Glomerular visceral epithelial cell (primary cell): Measurements from ENCODE around the gene XCL1.
"Not testable (repeated sequence)": the region's sequence is repeated elsewhere in the genome, so short reads cannot be mapped to it uniquely, and the experiment has no call there.

Experiments used
- DNase-seq: peaks from one replicate; pipeline ENCODE4 v3.0.0-alpha.2; 2016; ENCODE audit errors: extremely low spot score

XCL1 gene, protein sequence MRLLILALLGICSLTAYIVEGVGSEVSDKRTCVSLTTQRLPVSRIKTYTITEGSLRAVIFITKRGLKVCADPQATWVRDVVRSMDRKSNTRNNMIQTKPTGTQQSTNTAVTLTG

DNA sequence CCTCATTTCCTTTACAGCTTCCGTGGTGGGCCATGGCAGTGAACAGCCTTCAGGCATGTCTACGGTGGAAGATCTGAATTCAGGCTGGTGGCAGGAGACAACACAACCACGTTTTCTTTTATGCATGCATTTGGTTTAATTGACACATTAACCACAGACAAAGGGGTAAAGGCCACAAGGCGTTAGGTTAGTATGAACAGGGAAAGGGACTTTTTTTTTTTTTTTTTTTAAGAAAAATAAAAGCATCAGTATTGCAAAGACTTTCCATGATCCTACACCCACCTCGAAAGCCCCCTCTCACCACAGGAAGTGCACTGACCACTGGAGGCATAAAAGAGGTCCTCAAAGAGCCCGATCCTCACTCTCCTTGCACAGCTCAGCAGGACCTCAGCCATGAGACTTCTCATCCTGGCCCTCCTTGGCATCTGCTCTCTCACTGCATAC lies at the start of gene XCL1:
Gene XCL1 (plus strand): TSS at position 361 of the 444 bp plus-strand sequence. CDS start 33 bp downstream, at position 394.
- DNase-seq: not testable (repeated sequence)

GRCh38 chr1:168529518-168529917 lies 46.9 kb upstream of the XCL1 start:
- DNase-seq: no peak

- DNase-seq: peak; percentile 83
Observed at GRCh38 chr1:168531615-168532345, 44.6 kb upstream of the XCL1 start.

- no peak for DNase-seq
Observed at GRCh38 chr1:168535536-168535935, 40.9 kb upstream of the XCL1 start.

GRCh38 chr1:168540798-168541197 lies 35.6 kb upstream of the XCL1 start:
- not testable (repeated sequence) for DNase-seq

GRCh38 chr1:168542978-168543377 lies 33.4 kb upstream of the XCL1 start:
- not testable (repeated sequence) for DNase-seq

GRCh38 chr1:168543840-168544498 lies 32.4 kb upstream of the XCL1 start, which contains the start of gene XCL2:
TSS of gene XCL2 (minus strand) at chr1:168543997. CDS start at chr1:168543964, 33 bp downstream.
- DNase-seq: not testable (repeated sequence)

GRCh38 chr1:168545678-168546552 lies 30.5 kb upstream of the XCL1 start:
- peak; percentile 14 for DNase-seq

DNA sequence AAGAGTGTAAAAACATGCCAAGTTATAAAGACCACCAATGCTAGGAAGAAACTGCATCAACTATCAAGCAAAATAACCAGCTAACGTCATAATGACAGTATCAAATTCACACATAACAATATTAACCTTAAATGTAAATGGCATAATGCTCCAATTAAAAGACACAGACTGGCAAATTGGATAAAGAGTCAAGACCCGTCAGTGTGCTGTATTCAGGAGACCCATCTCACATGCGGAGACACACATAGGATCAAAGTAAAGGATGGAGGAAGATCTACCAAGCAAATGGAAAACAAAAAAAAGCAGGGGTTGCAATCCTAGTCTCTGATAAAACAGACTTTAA lies 29.9 kb upstream of the XCL1 start:
- DNase-seq: not testable (repeated sequence)

GRCh38 chr1:168550971-168551370 lies 25.4 kb upstream of the XCL1 start:
- DNase-seq: no peak

GRCh38 chr1:168551688-168552087 lies 24.7 kb upstream of the XCL1 start:
- no peak for DNase-seq

DNA sequence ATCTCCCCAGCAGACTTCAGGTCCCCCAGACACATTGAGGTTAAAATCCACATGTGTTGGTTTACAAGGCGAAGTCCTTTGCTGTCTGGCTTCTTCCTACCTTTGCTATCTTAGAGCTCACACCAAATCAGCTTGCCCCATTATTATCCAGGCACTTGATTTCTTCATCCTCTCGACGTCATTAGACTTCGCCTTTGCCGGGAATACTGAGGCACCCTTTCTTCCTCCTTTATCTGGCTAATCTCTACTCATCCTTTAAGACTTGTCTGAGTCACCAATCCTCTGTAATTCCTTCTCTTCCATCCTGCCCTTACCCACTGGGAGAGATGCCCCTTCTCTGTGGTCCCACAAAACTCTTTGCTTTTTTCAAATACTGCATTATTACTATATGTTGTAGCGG lies 23.4 kb upstream of the XCL1 start:
- DNase-seq: no peak

DNA sequence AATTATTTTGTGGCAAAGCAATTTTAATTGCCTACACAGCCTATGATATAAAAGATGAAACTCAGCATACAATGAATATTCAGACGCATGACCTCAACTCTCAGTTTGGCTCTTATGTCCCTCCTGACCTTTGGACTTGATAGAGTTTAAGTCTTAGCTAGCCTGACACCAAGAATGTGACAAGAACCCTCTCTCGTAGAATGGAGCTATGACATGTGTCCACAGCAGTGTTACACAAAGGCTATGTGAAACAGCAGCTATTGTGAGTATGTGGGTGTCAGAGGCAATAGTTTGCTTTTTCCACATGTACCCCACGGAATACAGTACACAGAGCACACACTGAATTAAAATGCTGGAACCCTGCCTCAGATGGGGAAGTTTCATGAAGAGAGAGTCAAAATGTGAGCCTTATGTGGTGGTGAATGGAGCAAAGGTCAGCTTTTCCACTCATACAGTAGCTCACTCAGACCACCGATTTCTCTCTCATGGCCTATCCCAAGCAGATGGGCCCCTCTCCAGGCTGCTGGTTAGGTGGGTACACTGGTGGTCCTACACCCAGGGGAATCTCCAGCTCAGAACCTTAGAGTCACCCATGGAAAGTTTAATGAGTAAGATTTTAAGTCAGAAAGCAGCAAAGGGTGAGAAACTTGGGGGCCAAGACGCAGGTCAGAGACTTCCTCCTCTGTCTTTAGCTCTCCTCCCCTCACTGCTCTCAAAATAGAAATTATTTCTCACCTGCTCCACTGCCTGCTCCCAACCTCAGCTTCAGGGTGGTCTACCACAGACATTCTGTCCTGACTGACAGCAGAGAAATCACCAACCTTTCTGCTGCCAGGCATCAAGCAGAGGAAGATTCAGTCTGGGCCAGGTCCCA lies 22.5 kb upstream of the XCL1 start:
- DNase-seq: no peak

DNA sequence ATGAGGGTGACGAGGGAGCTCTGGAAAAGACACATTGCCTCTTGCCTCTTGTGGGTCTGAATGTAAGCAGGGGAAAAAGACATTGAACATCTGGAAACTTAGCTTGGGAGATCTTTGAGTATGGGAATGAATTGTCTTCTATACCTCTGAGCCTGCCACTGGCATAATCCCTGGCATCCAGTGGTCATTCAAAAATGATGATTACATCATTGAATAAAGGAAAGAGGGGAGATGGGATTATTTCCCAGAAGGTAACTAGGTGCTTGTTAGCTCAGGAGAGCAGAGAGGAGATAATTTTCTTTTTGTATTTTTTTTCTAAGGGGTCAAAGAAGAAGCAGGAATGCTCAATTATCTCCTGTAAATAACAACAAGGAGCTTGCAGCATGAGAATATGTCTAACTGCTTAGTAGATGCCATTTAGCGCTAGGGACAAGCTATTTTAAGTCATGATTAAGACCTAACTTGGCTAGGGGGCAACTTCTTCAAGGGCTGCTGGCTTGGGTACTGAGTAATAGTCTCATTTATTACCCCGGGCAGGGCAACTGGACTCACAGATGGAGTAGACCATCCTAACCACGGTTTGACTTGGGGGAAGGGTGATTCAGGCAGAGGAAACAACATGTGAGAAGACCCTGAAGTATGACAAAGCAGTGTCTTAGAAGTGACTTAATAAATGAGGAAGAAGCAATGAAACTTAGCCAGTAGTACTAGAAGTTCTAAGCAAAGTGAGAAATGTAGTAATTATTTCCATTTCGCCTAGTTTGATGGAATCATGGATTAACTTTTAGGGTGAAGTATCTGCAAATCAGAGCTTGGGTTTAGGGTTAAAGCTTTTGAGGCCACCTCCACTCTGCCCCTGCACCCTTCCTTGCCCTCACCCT lies 21.6 kb upstream of the XCL1 start:
- DNase-seq: no peak

- DNase-seq: no peak
Observed at GRCh38 chr1:168555508-168556046, 20.8 kb upstream of the XCL1 start.

DNA sequence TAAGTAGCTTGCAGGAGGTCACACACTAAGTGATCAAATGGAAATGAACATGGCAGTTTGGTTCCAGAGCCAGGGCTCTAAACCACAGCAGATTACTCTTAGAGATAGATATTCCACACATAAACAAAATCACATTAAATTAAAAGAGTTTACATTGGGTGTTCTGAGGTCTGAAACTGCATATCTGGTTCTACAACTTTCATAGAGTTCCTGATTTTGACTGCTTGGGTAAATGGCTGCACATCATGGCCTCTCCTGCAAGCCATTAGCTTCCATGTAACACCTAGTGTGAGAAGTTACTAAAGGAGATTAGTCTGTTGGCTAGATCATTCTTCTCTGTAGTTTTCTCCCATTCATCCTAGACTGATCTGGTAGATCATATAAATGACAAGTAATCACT lies 19.8 kb upstream of the XCL1 start:
- no peak for DNase-seq

DNA sequence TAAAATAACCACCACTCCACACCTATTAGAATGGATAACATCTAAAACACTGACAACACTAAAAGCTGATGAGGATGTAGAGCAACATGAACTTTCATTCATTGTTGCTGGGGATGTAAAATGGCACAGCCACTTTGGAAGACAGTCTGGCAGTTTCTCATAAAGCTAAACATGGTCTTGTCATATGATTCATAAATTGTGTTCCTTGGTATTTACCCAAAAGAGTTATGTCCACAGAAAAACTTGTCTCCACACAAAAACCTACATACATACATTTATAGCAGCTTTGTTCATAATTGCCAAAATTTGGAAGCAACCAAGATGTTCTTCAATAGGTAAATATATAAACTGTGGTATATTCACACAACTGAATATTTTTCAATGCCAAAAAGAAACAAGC lies 16.0 kb upstream of the XCL1 start:
- no peak for DNase-seq

DNA sequence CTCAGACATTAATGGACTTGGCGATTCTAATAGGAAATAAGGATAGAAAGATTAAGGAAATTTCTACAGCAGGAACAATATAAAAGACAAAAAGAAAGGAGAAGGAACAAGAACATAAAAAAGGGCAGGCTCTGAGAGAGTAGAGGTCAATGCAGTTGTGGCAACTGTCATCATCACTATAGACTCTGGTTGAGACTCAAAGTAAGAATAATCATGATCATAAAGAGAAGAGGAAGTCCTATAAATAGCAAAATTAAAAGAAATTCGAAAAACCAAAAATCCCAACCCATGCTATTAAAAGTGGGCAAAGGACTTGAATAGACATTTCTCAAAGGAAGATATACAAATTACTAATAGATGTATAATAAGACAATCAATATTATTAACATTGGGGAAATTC lies 14.4 kb upstream of the XCL1 start:
- DNase-seq: no peak

DNA sequence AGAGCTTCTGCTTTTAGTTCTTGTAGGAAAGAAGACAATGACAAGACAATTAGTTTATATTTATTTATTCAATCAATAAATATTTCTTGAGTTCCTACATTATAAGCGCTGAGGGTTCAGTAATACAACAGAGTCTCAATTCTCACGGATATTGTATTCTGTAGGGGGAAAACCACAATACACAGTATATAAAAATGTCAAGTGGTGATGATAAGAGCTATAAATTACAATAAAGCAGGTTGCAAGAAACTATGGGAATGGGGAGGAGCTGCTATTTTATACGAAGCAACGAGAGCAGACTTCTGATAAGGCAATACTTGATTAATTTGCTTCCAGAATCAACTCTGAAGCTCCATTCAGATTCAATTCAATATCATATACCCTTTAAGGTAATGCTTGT lies 10.6 kb upstream of the XCL1 start:
- DNase-seq: no peak

DNA sequence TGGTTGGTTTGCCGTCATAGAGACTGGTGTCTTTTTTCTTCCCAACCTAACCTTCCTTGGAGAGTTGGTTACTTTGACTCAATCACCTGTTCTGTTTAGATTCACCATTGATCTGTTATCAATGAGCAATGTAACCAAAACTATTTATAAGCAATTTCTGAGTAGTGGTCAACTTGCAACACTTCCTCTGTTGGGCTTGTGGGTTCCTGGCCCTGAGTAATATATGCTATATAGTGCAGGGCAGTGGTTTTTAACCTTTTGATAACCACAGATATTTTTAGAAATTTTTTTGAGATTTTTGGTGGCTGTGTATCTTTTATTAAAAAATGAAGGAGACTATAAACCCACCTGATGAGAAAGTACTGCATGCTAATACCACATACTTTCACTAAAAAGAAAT lies 9.4 kb upstream of the XCL1 start:
- no peak for DNase-seq
